Left lung (tissue), 10 donors: ENCODE data around the gene ARMC7. TPM values are rescaled to one million over a fixed set of nuclear protein-coding genes. Genes with fewer than 3 reads are reported as not detected.

ENCODE experiments used
- ATAC-seq: fragments of 200-7000 bp; cut with Tn5 transposase; one replicate; pipeline ENCODE4 v1.9.1; 2020; ENCODE audit warnings: moderate library complexity
- DNase-seq, 4 donors: peaks; one replicate each; pipeline ENCODE4 v3.0.0-alpha.2; 2013 to 2020
- H3K27ac ChIP-seq, 2 donors: fragments of 200-600 bp; sonication (generic) in 1 of 2; one replicate each; pipeline versions ENCODE4 v1.5.0 to v1.8.0; 2020 to 2021
- H3K27me3 ChIP-seq, 2 donors: fragments of 200-600 bp; sonication (generic) in 1 of 2; one replicate each; pipeline versions ENCODE4 v1.5.0 to v1.8.0; 2020 to 2021
- H3K36me3 ChIP-seq, 2 donors: fragments of 200-600 bp; sonication (generic) in 1 of 2; one replicate each; pipeline versions ENCODE4 v1.5.0 to v1.8.0; 2020 to 2021
- H3K4me1 ChIP-seq, 2 donors: fragments of 200-600 bp; one replicate each; pipeline ENCODE4 v1.8.0; 2021
- H3K4me3 ChIP-seq, 2 donors: fragments of 200-600 bp; sonication (generic) in 1 of 2; one replicate each; pipeline versions ENCODE4 v1.5.0 to v1.8.0; 2020 to 2021; ENCODE audit warnings: mild to moderate bottlenecking in 1 of 2
- H3K9me3 ChIP-seq, 2 donors: fragments of 200-600 bp; sonication (generic) in 1 of 2; one replicate each; pipeline versions ENCODE4 v1.5.0 to v1.8.0; 2020 to 2021
- CTCF ChIP-seq, 2 donors: fragments of 200-600 bp; sonication (generic) in 1 of 2; IDR thresholded peaks; one replicate each; pipeline versions ENCODE4 v1.5.0 to v1.8.0; 2021; ENCODE audit warnings: antibody characterized with exemption in 2 of 2
- intact Hi-C, 2 donors: fragments of 100-400 bp; cut with DNase I; formaldehyde crosslinking; loops; one replicate each; pipeline versions ENCODE4 v1.11.2 to v1.14.2; 2022
- polyA plus RNA-seq, 6 donors: library from polyadenylated mRNA; unstranded; fragments of 120-200 nt; gene quantifications; one replicate each; pipeline ENCODE4 v1.2.1, GENCODE V29; 2013; ENCODE audit not compliant: insufficient read length in 6 of 6
- total RNA-seq, 2 donors: library from RNA; stranded (reverse); fragmentation: NEBNext Ultra II Directional; extraction: Animal tissue kit (Norgen Biotek cat#: 25700); gene quantifications; one replicate each; pipeline ENCODE4 v1.2.1, GENCODE V29; 2021
- donor health status: DM: no; HTN: yes; CAD: no.
- donor health status: DM: no; HTN: no; CAD: no.

The ARMC7 gene
- total and polyA plus RNA-seq, 8 donors, result 13.2 to 19.3 (median 14.9) TPM

GRCh38 chr17:75086496-75087181 is 23.1 kb upstream of the ARMC7 start:
- H3K36me3 ChIP-seq, result no peaks in the 10 kb centered on the region
- peak overlapping the region; percentile 96 to 98 for H3K27ac ChIP-seq
- H3K4me1 ChIP-seq, result peaks cover 27 to 69% of the 10 kb centered on the region in 2 donors
- peak overlapping the region in 1 of 2 donors; percentile 71 for H3K4me3 ChIP-seq
- no peak for TF ChIP-seq CTCF (IDR thresholded peaks at IDR 0.05)
- DNase-seq (no peak), ATAC-seq (peak; percentile 7)
- no peaks in the 10 kb centered on the region for H3K27me3 ChIP-seq
- no peaks in the 10 kb centered on the region for H3K9me3 ChIP-seq
- intact Hi-C loops, result no loop called here

DNA sequence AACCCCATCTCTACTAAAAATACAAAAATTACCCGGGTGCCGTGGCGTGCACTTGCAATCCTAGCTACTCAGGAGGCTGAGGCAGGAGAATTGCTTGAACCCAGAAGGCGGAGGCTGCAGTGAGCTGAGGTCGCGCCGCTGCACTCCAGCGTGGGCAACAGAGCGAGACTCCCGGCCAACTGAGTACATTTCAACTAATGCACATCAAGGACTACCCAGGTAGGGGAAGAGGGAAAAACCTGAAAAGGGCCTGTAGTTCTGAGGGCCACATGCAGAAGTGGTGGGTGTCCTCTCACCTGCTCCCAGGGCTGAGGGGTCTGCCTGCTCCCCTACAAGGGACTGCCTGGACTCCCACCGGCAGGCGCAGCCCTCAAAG is 22.6 kb upstream of the ARMC7 start:
- peak; percentile 1 for ATAC-seq

GRCh38 chr17:75087558-75088453 is 22.0 kb upstream of the ARMC7 start, which contains the start of gene SLC16A5:
SLC16A5 (plus strand) TSS chr17:75087954; CDS start chr17:75093637, 5,683 bp downstream.
- Histone ChIP-seq H3K27me3 (no peaks in the 10 kb centered on the region), H3K27ac (peak within 1 kb of the TSS; percentile 96 to 98), H3K4me1 (peaks cover 29 to 80% of the 10 kb centered on the region in 2 donors), H3K36me3 (no peaks in the 10 kb centered on the region), H3K9me3 (no peaks in the 10 kb centered on the region), H3K4me3 (peak within 1 kb of the TSS; percentile 62 to 71)
- peak; percentile 75 to 100 (median 94) for DNase-seq
- TF ChIP-seq CTCF (IDR thresholded peaks at IDR 0.05), result no peak
- intact Hi-C loops, result no loop called here
- ATAC-seq, result peak; percentile 90

More for the DNA sequence above, 22.6 kb upstream of the ARMC7 start:
- Histone ChIP-seq H3K9me3 (no peaks in the 10 kb centered on the region), H3K27ac (peak overlapping the region; percentile 96 to 98), H3K36me3 (no peaks in the 10 kb centered on the region), H3K4me1 (peaks cover 29 to 74% of the 10 kb centered on the region in 2 donors), H3K27me3 (no peaks in the 10 kb centered on the region), H3K4me3 (peak overlapping the region; percentile 62 to 71)
- intact Hi-C loops, result no loop called here
- no peak for DNase-seq
- no peak for TF ChIP-seq CTCF (IDR thresholded peaks at IDR 0.05)

GRCh38 chr17:75088465-75089417 is 21.0 kb upstream of the ARMC7 start:
- H3K27me3 ChIP-seq, result no peaks in the 10 kb centered on the region
- intact Hi-C loops, result no loop called here
- peaks cover 37 to 88% of the 10 kb centered on the region in 2 donors for H3K4me1 ChIP-seq
- no peaks in the 10 kb centered on the region for H3K9me3 ChIP-seq
- peak overlapping the region; percentile 96 to 98 for H3K27ac ChIP-seq
- peak; percentile 46 for ATAC-seq
- peaks cover 0 to 4% of the 10 kb centered on the region in 2 donors for H3K36me3 ChIP-seq
- TF ChIP-seq CTCF (IDR thresholded peaks at IDR 0.05), result no peak
- H3K4me3 ChIP-seq, result peak overlapping the region; percentile 62 to 71
- peak in 1 of 4 donors; percentile 66 for DNase-seq
